ENCODE results near the gene CKAP4.

GRCh38 chr12:106233011-106233410, 14.8 kb downstream of the CKAP4 start:
- TF ChIP-seq CTCF (IDR thresholded peaks at IDR 0.05): no peak
- no peak for TF ChIP-seq POLR2A (IDR thresholded peaks at IDR 0.05)

Measured in Peyer's patch (tissue), 4 donors.